ENCODE results near the gene ZFPM1.

ZFPM1 gene

GRCh38 chr16:88495268-88495772, 42.2 kb downstream of the ZFPM1 start:
- Histone ChIP-seq H3K9ac (ENCODE audit: low read depth, low read length) (no peak overlapping the region), H3K36me3 (ENCODE audit: control insufficient read depth, insufficient read depth, low read length) (no peaks in the 10 kb centered on the region), H3K4me3 (ENCODE audit: low read depth, low read length) (no peak overlapping the region), H3K4me1 (ENCODE audit: control insufficient read depth, insufficient read depth, low read length) (no peaks in the 10 kb centered on the region), H3K9me3 (ENCODE audit: control insufficient read depth, insufficient read depth, low read length) (no peaks in the 10 kb centered on the region), H3K27me3 (ENCODE audit: control insufficient read depth, insufficient read depth, low read length) (no peaks in the 10 kb centered on the region)

- H3K9ac ChIP-seq (ENCODE audit: low read depth, low read length): no peak overlapping the region
- no peaks in the 10 kb centered on the region for H3K27me3 ChIP-seq (ENCODE audit: control insufficient read depth, insufficient read depth, low read length)
- H3K4me1 ChIP-seq (ENCODE audit: control insufficient read depth, insufficient read depth, low read length): no peaks in the 10 kb centered on the region
These were observed 44.7 kb downstream of the ZFPM1 start for GRCh38 chr16:88497561-88498462.

GRCh38 chr16:88498576-88499208, 45.6 kb downstream of the ZFPM1 start:
- H3K4me1 ChIP-seq (ENCODE audit: control insufficient read depth, insufficient read depth, low read length): no peaks in the 10 kb centered on the region
- no peaks in the 10 kb centered on the region for H3K27me3 ChIP-seq (ENCODE audit: control insufficient read depth, insufficient read depth, low read length)
- H3K4me3 ChIP-seq (ENCODE audit: low read depth, low read length): no peak overlapping the region
- no peak overlapping the region for H3K9ac ChIP-seq (ENCODE audit: low read depth, low read length)
- H3K36me3 ChIP-seq (ENCODE audit: control insufficient read depth, insufficient read depth, low read length): no peaks in the 10 kb centered on the region
- H3K9me3 ChIP-seq (ENCODE audit: control insufficient read depth, insufficient read depth, low read length): no peaks in the 10 kb centered on the region

More at GRCh38 chr16:88497561-88498462, 44.7 kb downstream of the ZFPM1 start:
- Histone ChIP-seq H3K36me3 (ENCODE audit: control insufficient read depth, insufficient read depth, low read length) (no peaks in the 10 kb centered on the region), H3K4me3 (ENCODE audit: low read depth, low read length) (no peak overlapping the region), H3K9me3 (ENCODE audit: control insufficient read depth, insufficient read depth, low read length) (no peaks in the 10 kb centered on the region)

- H3K4me1 ChIP-seq (ENCODE audit: control insufficient read depth, insufficient read depth, low read length): no peaks in the 10 kb centered on the region
- no peaks in the 10 kb centered on the region for H3K36me3 ChIP-seq (ENCODE audit: control insufficient read depth, insufficient read depth, low read length)
- H3K9ac ChIP-seq (ENCODE audit: low read depth, low read length): no peak overlapping the region
- no peaks in the 10 kb centered on the region for H3K9me3 ChIP-seq (ENCODE audit: control insufficient read depth, insufficient read depth, low read length)
- no peaks in the 10 kb centered on the region for H3K27me3 ChIP-seq (ENCODE audit: control insufficient read depth, insufficient read depth, low read length)
- H3K4me3 ChIP-seq (ENCODE audit: low read depth, low read length): no peak overlapping the region
These were observed 46.2 kb downstream of the ZFPM1 start for GRCh38 chr16:88499292-88499691.

GRCh38 chr16:88499836-88500251, 46.8 kb downstream of the ZFPM1 start:
- Histone ChIP-seq H3K4me3 (ENCODE audit: low read depth, low read length) (no peak overlapping the region), H3K4me1 (ENCODE audit: control insufficient read depth, insufficient read depth, low read length) (no peaks in the 10 kb centered on the region), H3K27me3 (ENCODE audit: control insufficient read depth, insufficient read depth, low read length) (no peaks in the 10 kb centered on the region), H3K9ac (ENCODE audit: low read depth, low read length) (no peak overlapping the region), H3K36me3 (ENCODE audit: control insufficient read depth, insufficient read depth, low read length) (no peaks in the 10 kb centered on the region), H3K9me3 (ENCODE audit: control insufficient read depth, insufficient read depth, low read length) (no peaks in the 10 kb centered on the region)

GRCh38 chr16:88500255-88500661, 47.2 kb downstream of the ZFPM1 start:
- Histone ChIP-seq H3K36me3 (ENCODE audit: control insufficient read depth, insufficient read depth, low read length) (no peaks in the 10 kb centered on the region), H3K4me1 (ENCODE audit: control insufficient read depth, insufficient read depth, low read length) (no peaks in the 10 kb centered on the region), H3K27me3 (ENCODE audit: control insufficient read depth, insufficient read depth, low read length) (no peaks in the 10 kb centered on the region), H3K9me3 (ENCODE audit: control insufficient read depth, insufficient read depth, low read length) (no peaks in the 10 kb centered on the region), H3K9ac (ENCODE audit: low read depth, low read length) (no peak overlapping the region), H3K4me3 (ENCODE audit: low read depth, low read length) (no peak overlapping the region)

GRCh38 chr16:88502371-88502770, 49.3 kb downstream of the ZFPM1 start:
- H3K4me1 ChIP-seq (ENCODE audit: control insufficient read depth, insufficient read depth, low read length): no peaks in the 10 kb centered on the region
- no peaks in the 10 kb centered on the region for H3K9me3 ChIP-seq (ENCODE audit: control insufficient read depth, insufficient read depth, low read length)
- H3K9ac ChIP-seq (ENCODE audit: low read depth, low read length): no peak overlapping the region
- H3K36me3 ChIP-seq (ENCODE audit: control insufficient read depth, insufficient read depth, low read length): no peaks in the 10 kb centered on the region
- H3K27me3 ChIP-seq (ENCODE audit: control insufficient read depth, insufficient read depth, low read length): no peaks in the 10 kb centered on the region
- H3K4me3 ChIP-seq (ENCODE audit: low read depth, low read length): no peak overlapping the region

- H3K9me3 ChIP-seq (ENCODE audit: control insufficient read depth, insufficient read depth, low read length): no peaks in the 10 kb centered on the region
- H3K27me3 ChIP-seq (ENCODE audit: control insufficient read depth, insufficient read depth, low read length): no peaks in the 10 kb centered on the region
- no peak overlapping the region for H3K4me3 ChIP-seq (ENCODE audit: low read depth, low read length)
- no peaks in the 10 kb centered on the region for H3K36me3 ChIP-seq (ENCODE audit: control insufficient read depth, insufficient read depth, low read length)
- H3K9ac ChIP-seq (ENCODE audit: low read depth, low read length): no peak overlapping the region
- H3K4me1 ChIP-seq (ENCODE audit: control insufficient read depth, insufficient read depth, low read length): no peaks in the 10 kb centered on the region
These were observed 49.7 kb downstream of the ZFPM1 start for GRCh38 chr16:88502776-88503280.

GRCh38 chr16:88503374-88503770, 50.3 kb downstream of the ZFPM1 start:
- H3K9me3 ChIP-seq (ENCODE audit: control insufficient read depth, insufficient read depth, low read length): no peaks in the 10 kb centered on the region
- no peak overlapping the region for H3K9ac ChIP-seq (ENCODE audit: low read depth, low read length)
- H3K4me3 ChIP-seq (ENCODE audit: low read depth, low read length): no peak overlapping the region
- no peaks in the 10 kb centered on the region for H3K4me1 ChIP-seq (ENCODE audit: control insufficient read depth, insufficient read depth, low read length)
- H3K36me3 ChIP-seq (ENCODE audit: control insufficient read depth, insufficient read depth, low read length): no peaks in the 10 kb centered on the region
- no peaks in the 10 kb centered on the region for H3K27me3 ChIP-seq (ENCODE audit: control insufficient read depth, insufficient read depth, low read length)

- H3K27me3 ChIP-seq (ENCODE audit: control insufficient read depth, insufficient read depth, low read length): no peaks in the 10 kb centered on the region
- H3K36me3 ChIP-seq (ENCODE audit: control insufficient read depth, insufficient read depth, low read length): no peaks in the 10 kb centered on the region
- no peaks in the 10 kb centered on the region for H3K9me3 ChIP-seq (ENCODE audit: control insufficient read depth, insufficient read depth, low read length)
- H3K4me1 ChIP-seq (ENCODE audit: control insufficient read depth, insufficient read depth, low read length): no peaks in the 10 kb centered on the region
- no peak overlapping the region for H3K9ac ChIP-seq (ENCODE audit: low read depth, low read length)
- no peak overlapping the region for H3K4me3 ChIP-seq (ENCODE audit: low read depth, low read length)
These were observed 50.9 kb downstream of the ZFPM1 start for GRCh38 chr16:88503771-88504488.
